IMR-90 (cell line): ENCODE measurements around the gene NME7. TPM values are rescaled to one million over a fixed set of nuclear protein-coding genes. Genes with fewer than 3 reads are reported as not detected.

Experiments used
- ATAC-seq: fragments of 200-7000 bp; cut with Tn5 transposase; 2 replicates; pipeline ENCODE4 v1.9.1; 2020; ENCODE audit warnings: low read depth, mild to moderate bottlenecking, moderate library complexity
- BruUV-seq: library from RNA; stranded (reverse); fragments of 400-500 nt; replicated peaks from 2 replicates; lab custom pipeline; 2021; lab: Mats Ljungman, UMichigan
- CTCF ChIA-PET: fragments of 300-600 bp; formaldehyde crosslinking; extraction: SDS; loops from one replicate; lab custom pipeline; 2021; ENCODE audit warnings: antibody characterized with exemption; lab: Yijun Ruan, JAX
- POLR2A ChIA-PET: fragments of 300-600 bp; sonication (Branson Sonifier 250); formaldehyde crosslinking; loops from one replicate; lab custom pipeline; 2022; ENCODE audit warnings: antibody characterized with exemption; ENCODE audit not compliant: unreplicated experiment; lab: Charles Lee
- DNase-seq: peaks from one replicate; pipeline ENCODE4 v3.0.0; 2013
- H2AFZ ChIP-seq: replicated peaks from 2 replicates; pipeline ENCODE3; 2013; ENCODE audit warnings: low read length, mild to moderate bottlenecking; ENCODE audit not compliant: poor library complexity
- H2AK5ac ChIP-seq: 2 replicates; pipeline ENCODE4 v1.6.1; 2013; ENCODE audit warnings: low read depth, low read length, inconsistent platforms
- H2AK9ac ChIP-seq: replicated peaks from 2 replicates; pipeline ENCODE3; 2013; ENCODE audit warnings: mild to moderate bottlenecking, low read depth, low read length, moderate library complexity; ENCODE audit not compliant: poor library complexity
- H2BK120ac ChIP-seq: 2 replicates; pipeline ENCODE4 v1.6.1; 2013; ENCODE audit warnings: low read depth, low read length, inconsistent platforms
- H2BK15ac ChIP-seq: 3 replicates; pipeline ENCODE4 v1.6.1; 2013; ENCODE audit warnings: low read depth, low read length, inconsistent platforms
- H2BK20ac ChIP-seq: 2 replicates; pipeline ENCODE4 v1.6.1; 2013; ENCODE audit warnings: low read depth, mild to moderate bottlenecking, inconsistent platforms, low read length, moderate library complexity
- H2BK5ac ChIP-seq: 2 replicates; pipeline ENCODE4 v1.6.1; 2013; ENCODE audit warnings: mild to moderate bottlenecking, low read depth, low read length, inconsistent platforms; ENCODE audit not compliant: poor library complexity, severe bottlenecking
- H3K14ac ChIP-seq: replicated peaks from 2 replicates; pipeline ENCODE4 v1.6.1; 2013; ENCODE audit warnings: low read depth, low read length, inconsistent platforms
- H3K18ac ChIP-seq: 2 replicates; pipeline ENCODE4 v1.6.1; 2013; ENCODE audit warnings: low read depth, low read length, control low read depth
- H3K23ac ChIP-seq: 2 replicates; pipeline ENCODE4 v1.6.1; 2013; ENCODE audit warnings: low read depth, low read length, inconsistent platforms
- H3K27ac ChIP-seq: 2 replicates; pipeline ENCODE4 v1.5.1; 2013; ENCODE audit warnings: mild to moderate bottlenecking, control low read depth, low read length; ENCODE audit not compliant: insufficient read depth
- H3K27me3 ChIP-seq: 2 replicates; pipeline ENCODE4 v1.6.1; 2013; ENCODE audit warnings: low read length; ENCODE audit not compliant: control insufficient read depth, insufficient read depth
- H3K36me3 ChIP-seq: 2 replicates; pipeline ENCODE4 v1.6.1; 2013; ENCODE audit warnings: low read length, mixed read lengths; ENCODE audit not compliant: control insufficient read depth, insufficient read depth
- H3K4ac ChIP-seq: 2 replicates; pipeline ENCODE4 v1.6.1; 2013; ENCODE audit warnings: low read depth, low read length, inconsistent platforms
- H3K4me1 ChIP-seq: 2 replicates; pipeline ENCODE4 v1.6.1; 2013; ENCODE audit warnings: low read length, mixed read lengths; ENCODE audit not compliant: control insufficient read depth, insufficient read depth
- H3K4me2 ChIP-seq: 2 replicates; pipeline ENCODE4 v1.6.1; 2013; ENCODE audit warnings: low read depth, mild to moderate bottlenecking, control low read depth, low read length, moderate library complexity
- H3K4me3 ChIP-seq: 2 replicates; pipeline ENCODE4 v1.5.1; 2013; ENCODE audit warnings: low read depth, mild to moderate bottlenecking, control low read depth, low read length, moderate library complexity; ENCODE audit not compliant: insufficient read depth
- H3K56ac ChIP-seq: 2 replicates; pipeline ENCODE4 v1.6.1; 2013; ENCODE audit warnings: low read length, inconsistent platforms; ENCODE audit not compliant: insufficient read depth; ENCODE audit errors: extremely low read depth
- H3K79me1 ChIP-seq, 2 experiments: 2 replicates each; pipeline ENCODE4 v1.6.1; 2013; ENCODE audit warnings: low read length in 2 of 2, inconsistent platforms in 1 of 2, low read depth in 1 of 2
- H3K9ac ChIP-seq: 2 replicates; pipeline ENCODE4 v1.6.1; 2013; ENCODE audit warnings: low read depth, low read length, control low read depth
- H3K9me1 ChIP-seq: 2 replicates; pipeline ENCODE4 v1.6.1; 2013; ENCODE audit warnings: low read length, inconsistent platforms; ENCODE audit not compliant: insufficient read depth
- H3K9me3 ChIP-seq: 2 replicates; pipeline ENCODE4 v1.6.1; 2013; ENCODE audit warnings: low read length; ENCODE audit not compliant: control insufficient read depth, insufficient read depth
- H4K20me1 ChIP-seq: 2 replicates; pipeline ENCODE4 v1.6.1; 2013; ENCODE audit warnings: low read length, inconsistent platforms; ENCODE audit not compliant: insufficient read depth
- H4K5ac ChIP-seq: 2 replicates; pipeline ENCODE4 v1.6.1; 2013; ENCODE audit warnings: mild to moderate bottlenecking, low read depth, low read length, control low read depth
- H4K8ac ChIP-seq, 2 experiments: 2 replicates each; pipeline ENCODE4 v1.6.1; 2013; ENCODE audit warnings: low read depth in 2 of 2, low read length in 2 of 2, control low read depth in 1 of 2, inconsistent platforms in 1 of 2
- H4K91ac ChIP-seq: 2 replicates; pipeline ENCODE4 v1.6.1; 2013; ENCODE audit warnings: low read depth, low read length, inconsistent platforms; ENCODE audit not compliant: insufficient read depth
- BHLHE40 ChIP-seq: fragments of 150-350 bp; IDR thresholded peaks from 2 replicates; pipeline ENCODE4 v1.6.1; 2016; ENCODE audit warnings: mild to moderate bottlenecking, low read depth, low read length
- CEBPB ChIP-seq: IDR thresholded peaks from 2 replicates; pipeline ENCODE4 v1.6.1; 2012; ENCODE audit warnings: low read depth, low read length, improper control_type of control experiment
- ELK1 ChIP-seq: fragments of 150-350 bp; IDR thresholded peaks from 2 replicates; pipeline ENCODE4 v1.6.1; 2016; ENCODE audit warnings: low read depth, mild to moderate bottlenecking, low read length, moderate library complexity, borderline replicate concordance
- FOS ChIP-seq: fragments of 150-350 bp; IDR thresholded peaks from 2 replicates; pipeline ENCODE4 v1.6.1; 2016; ENCODE audit warnings: low read depth, low read length
- MAFK ChIP-seq: IDR thresholded peaks from 2 replicates; pipeline ENCODE4 v1.6.1; 2012; ENCODE audit warnings: low read depth, low read length, improper control_type of control experiment
- MAZ ChIP-seq: IDR thresholded peaks from 2 replicates; pipeline ENCODE4 v1.6.1; 2012; ENCODE audit warnings: low read depth, mild to moderate bottlenecking, low read length, improper control_type of control experiment, moderate library complexity, borderline replicate concordance
- MXI1 ChIP-seq: IDR thresholded peaks from 2 replicates; pipeline ENCODE4 v1.6.1; 2012; ENCODE audit warnings: low read depth, mild to moderate bottlenecking, low read length, moderate library complexity, borderline replicate concordance
- NFE2L2 ChIP-seq: fragments of 150-350 bp; IDR thresholded peaks from 2 replicates; pipeline ENCODE4 v1.6.1; 2016; ENCODE audit warnings: low read depth, mild to moderate bottlenecking, low read length
- RAD21 ChIP-seq: IDR thresholded peaks from 2 replicates; pipeline ENCODE4 v1.6.1; 2012; ENCODE audit warnings: low read length, improper control_type of control experiment
- RFX5 ChIP-seq: IDR thresholded peaks from 2 replicates; pipeline ENCODE4 v1.8.0; 2012; ENCODE audit warnings: low read depth, mild to moderate bottlenecking, low read length, moderate library complexity
- SMC3 ChIP-seq: fragments of 150-350 bp; IDR thresholded peaks from 2 replicates; pipeline ENCODE4 v1.6.1; 2016; ENCODE audit warnings: low read depth, mild to moderate bottlenecking, antibody characterized with exemption, low read length, moderate library complexity
- USF2 ChIP-seq: fragments of 150-350 bp; IDR thresholded peaks from 2 replicates; pipeline ENCODE4 v1.6.1; 2017; ENCODE audit warnings: mild to moderate bottlenecking, antibody characterized with exemption, low read length, low read depth
- WGBS, 2 experiments: methylation state at CpG; one replicate each; pipeline versions ENCODE4 v1.1.5 to v1.1.7; 2013; ENCODE audit warnings: missing lambda C conversion rate in 2 of 2; ENCODE audit not compliant: insufficient read length in 1 of 2; ENCODE audit errors: extremely low coverage in 2 of 2; 5-methylcytosine and 5-hydroxymethylcytosine counted together
- dilution Hi-C: fragments of 300-500 bp; cut with HindIII; formaldehyde crosslinking; loops from one replicate; pipeline ENCODE4 v1.14.3; 2018; ENCODE audit warnings: low sequenced_read_pairs; ENCODE audit not compliant: unreplicated experiment
- in situ Hi-C: fragments of 300-500 bp; cut with MboI; formaldehyde crosslinking; loops from 3 replicates; pipeline ENCODE4 v1.14.3; 2019; ENCODE audit warnings: low sequenced_read_pairs, inconsistent platforms, mixed read lengths
- intact Hi-C: fragments of 100-400 bp; cut with micrococcal nuclease; formaldehyde crosslinking; loops from 2 replicates; pipeline ENCODE4 v1.10.0; 2022
- polyA plus RNA-seq, 3 experiments: library from polyadenylated mRNA; depleted of rRNA; stranded (reverse); fragments of >200 nt; gene quantifications; 2 replicates each; pipeline ENCODE4 v1.2.3, GENCODE V29; 2012; ENCODE audit warnings: low replicate concordance in 1 of 3
- total RNA-seq: library from RNA; depleted of rRNA; stranded (reverse); fragments of >200 nt; gene quantifications from 2 replicates; pipeline ENCODE4 v1.2.3, GENCODE V29; 2012
- TF ChIP-seq, protein P1 (sequence below): conservative IDR thresholded peaks from 2 replicates; pipeline ENCODE4 v1.5.1; 2012; ENCODE audit warnings: mild to moderate bottlenecking, low read depth, low read length, improper control_type of control experiment

The NME7 gene
- total and polyA plus RNA-seq, 2 of the 4 experiments (the other 2 are of a cell fraction), result 18.3 to 22.4 TPM

DNA sequence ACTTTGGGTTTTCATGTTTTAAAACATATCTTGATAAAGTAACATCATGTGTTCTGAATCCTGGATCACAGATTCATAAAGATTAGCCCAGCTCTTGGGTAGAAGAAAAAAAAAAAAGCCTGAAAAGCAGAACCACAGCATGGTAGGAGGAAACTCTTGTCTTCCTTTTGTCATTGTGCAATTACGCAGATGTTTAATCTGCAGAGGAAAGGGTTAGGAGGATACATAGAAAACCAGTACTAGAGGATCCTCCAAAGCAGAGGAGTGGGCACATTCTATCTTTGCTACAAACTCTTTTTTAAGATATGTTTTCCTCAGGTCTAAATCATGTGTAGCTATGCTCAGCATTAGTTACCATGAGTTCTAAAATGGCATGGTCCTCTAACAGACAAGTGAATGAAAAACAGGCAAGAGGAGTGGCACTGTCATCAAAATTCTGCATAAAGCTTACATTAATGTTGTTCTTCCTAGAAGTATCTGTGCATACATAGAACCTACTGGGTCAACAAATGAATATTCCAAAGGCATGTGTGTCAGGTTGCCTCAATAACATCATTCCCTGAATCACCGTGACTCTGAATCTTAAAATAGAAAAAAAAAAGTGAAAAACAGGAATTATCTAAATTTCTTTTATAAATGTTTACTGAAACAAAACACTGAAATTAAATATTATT, 107.0 kb downstream of the NME7 start:
- Histone ChIP-seq H2BK5ac (no peak overlapping the region), H3K18ac (no peak overlapping the region), H3K27me3 (no peaks in the 10 kb centered on the region), H3K9me3 (no peaks in the 10 kb centered on the region), H2AK5ac (no peak overlapping the region), H3K4me2 (no peak overlapping the region), H2AFZ (no peak overlapping the region), H3K56ac (no peak overlapping the region), H4K8ac (no peak overlapping the region), H3K9ac (no peak overlapping the region), H3K27ac (no peak overlapping the region), H3K4me3 (no peak overlapping the region), H3K4ac (no peak overlapping the region), H2AK9ac (no peak overlapping the region), H4K20me1 (no peaks in the 10 kb centered on the region), H4K5ac (no peak overlapping the region), H3K9me1 (no peaks in the 10 kb centered on the region), H4K91ac (no peak overlapping the region), H3K23ac (no peak overlapping the region), H3K14ac (no peak overlapping the region), H2BK20ac (no peak overlapping the region), H2BK15ac (no peak overlapping the region), H2BK120ac (no peak overlapping the region), H3K36me3 (no peaks in the 10 kb centered on the region), H3K79me1 (no peaks in the 10 kb centered on the region), H3K4me1 (no peaks in the 10 kb centered on the region)
- no CpG with 5 or more reads among the region's 2 CpGs for WGBS, 2 experiments
- ChIA-PET CTCF (no interaction called here), POLR2A (no interaction called here)
- ATAC-seq (no peak), DNase-seq (no peak)
- TF ChIP-seq MAFK (no peak), MAZ (no peak), RAD21 (no peak), SMC3 (no peak), BHLHE40 (no peak), RFX5 (no peak), CEBPB (no peak), NFE2L2 (no peak), FOS (no peak), USF2 (no peak), ELK1 (no peak), MXI1 (no peak)
- TF ChIP-seq, protein P1, sequence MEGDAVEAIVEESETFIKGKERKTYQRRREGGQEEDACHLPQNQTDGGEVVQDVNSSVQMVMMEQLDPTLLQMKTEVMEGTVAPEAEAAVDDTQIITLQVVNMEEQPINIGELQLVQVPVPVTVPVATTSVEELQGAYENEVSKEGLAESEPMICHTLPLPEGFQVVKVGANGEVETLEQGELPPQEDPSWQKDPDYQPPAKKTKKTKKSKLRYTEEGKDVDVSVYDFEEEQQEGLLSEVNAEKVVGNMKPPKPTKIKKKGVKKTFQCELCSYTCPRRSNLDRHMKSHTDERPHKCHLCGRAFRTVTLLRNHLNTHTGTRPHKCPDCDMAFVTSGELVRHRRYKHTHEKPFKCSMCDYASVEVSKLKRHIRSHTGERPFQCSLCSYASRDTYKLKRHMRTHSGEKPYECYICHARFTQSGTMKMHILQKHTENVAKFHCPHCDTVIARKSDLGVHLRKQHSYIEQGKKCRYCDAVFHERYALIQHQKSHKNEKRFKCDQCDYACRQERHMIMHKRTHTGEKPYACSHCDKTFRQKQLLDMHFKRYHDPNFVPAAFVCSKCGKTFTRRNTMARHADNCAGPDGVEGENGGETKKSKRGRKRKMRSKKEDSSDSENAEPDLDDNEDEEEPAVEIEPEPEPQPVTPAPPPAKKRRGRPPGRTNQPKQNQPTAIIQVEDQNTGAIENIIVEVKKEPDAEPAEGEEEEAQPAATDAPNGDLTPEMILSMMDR, result no peak
- dilution Hi-C loops (no loop called here), in situ Hi-C loops (no loop called here), intact Hi-C loops (no loop called here)
- BruUV-seq, result no TSS peak
